DOHH2 (cell line): ENCODE measurements around the gene FAAH.

Experiments used
- H3F3A ChIP-seq: fragments of 200-600 bp; sonication (generic), shearing (Covaris generic); 2 replicates; pipeline ENCODE4 v1.6.0; 2016; ENCODE audit warnings: antibody characterized with exemption, mild to moderate bottlenecking; ENCODE audit not compliant: control insufficient read depth, insufficient read depth
- H3K27ac ChIP-seq: fragments of 200-600 bp; sonication (generic); 2 replicates; pipeline ENCODE4 v1.5.1; 2014; ENCODE audit warnings: low read depth, mild to moderate bottlenecking, low read length, moderate library complexity
- H3K27me3 ChIP-seq: fragments of 200-600 bp; sonication (generic); 2 replicates; pipeline ENCODE4 v1.6.1; 2014; ENCODE audit warnings: mild to moderate bottlenecking, low read length, mixed read lengths; ENCODE audit not compliant: control insufficient read depth
- H3K36me3 ChIP-seq: fragments of 200-600 bp; sonication (generic); 2 replicates; pipeline ENCODE4 v1.6.1; 2014; ENCODE audit warnings: mild to moderate bottlenecking, low read length, moderate library complexity, mixed read lengths; ENCODE audit not compliant: control insufficient read depth
- H3K4me1 ChIP-seq: fragments of 200-600 bp; sonication (generic); 2 replicates; pipeline ENCODE4 v1.6.1; 2014; ENCODE audit warnings: mild to moderate bottlenecking, low read length, mixed read lengths; ENCODE audit not compliant: control insufficient read depth
- H3K4me2 ChIP-seq: fragments of 200-600 bp; sonication (generic); 2 replicates; pipeline ENCODE4 v1.6.0; 2014; ENCODE audit warnings: mild to moderate bottlenecking, low read length, moderate library complexity
- H3K4me3 ChIP-seq: fragments of 200-600 bp; sonication (generic); 2 replicates; pipeline ENCODE4 v1.5.1; 2014; ENCODE audit warnings: mild to moderate bottlenecking, low read length, mixed read lengths
- H3K79me2 ChIP-seq: fragments of 200-600 bp; sonication (generic); 2 replicates; pipeline ENCODE4 v1.6.1; 2014; ENCODE audit warnings: mild to moderate bottlenecking, low read length, mixed read lengths; ENCODE audit not compliant: control insufficient read depth
- H3K9me2 ChIP-seq: fragments of 200-600 bp; sonication (generic); replicated peaks from 2 replicates; pipeline ENCODE4 v1.6.1; 2014; ENCODE audit warnings: mild to moderate bottlenecking, low read length, mixed read lengths; ENCODE audit not compliant: control insufficient read depth
- H3K9me3 ChIP-seq: fragments of 200-600 bp; sonication (generic); 2 replicates; pipeline ENCODE4 v1.6.1; 2014; ENCODE audit warnings: antibody characterized with exemption, low read length, mixed read lengths; ENCODE audit not compliant: control insufficient read depth, insufficient read depth
- H4K20me1 ChIP-seq: fragments of 200-600 bp; sonication (generic); 2 replicates; pipeline ENCODE4 v1.6.0; 2014; ENCODE audit warnings: low read depth, mild to moderate bottlenecking, antibody characterized with exemption, low read length, moderate library complexity; ENCODE audit not compliant: control insufficient read depth, insufficient read depth
- CTCF ChIP-seq: fragments of 200-600 bp; sonication (generic); IDR thresholded peaks from one replicate; pipeline ENCODE4 v1.5.1; 2014; ENCODE audit warnings: antibody characterized with exemption, mild to moderate bottlenecking, low read depth, low read length; ENCODE audit not compliant: poor library complexity, severe bottlenecking
- EZH2phosphoT487 ChIP-seq: fragments of 200-600 bp; sonication (generic); IDR thresholded peaks from 2 replicates; pipeline ENCODE4 v1.6.1; 2017; ENCODE audit warnings: borderline replicate concordance, mild to moderate bottlenecking, antibody characterized with exemption, low read length, moderate library complexity, mixed read lengths

The FAAH gene

GRCh38 chr1:46440478-46440877 is 46.4 kb downstream of the FAAH start:
- Histone ChIP-seq H3K36me3 (no peaks in the 10 kb centered on the region), H3K27ac (no peak overlapping the region), H3K4me3 (no peak overlapping the region), H3K4me2 (no peak overlapping the region), H3K4me1 (peaks cover 9% of the 10 kb centered on the region), H3K9me3 (no peaks in the 10 kb centered on the region), H3K9me2 (no peaks in the 10 kb centered on the region), H3F3A (no peaks in the 10 kb centered on the region), H3K27me3 (peaks cover 24% of the 10 kb centered on the region), H4K20me1 (no peaks in the 10 kb centered on the region), H3K79me2 (no peaks in the 10 kb centered on the region)
- no peak for TF ChIP-seq EZH2phosphoT487
- TF ChIP-seq CTCF, result no peak

- no peaks in the 10 kb centered on the region for H3K79me2 ChIP-seq
- H3K9me2 ChIP-seq, result no peaks in the 10 kb centered on the region
- no peak overlapping the region for H3K27ac ChIP-seq
- H3K9me3 ChIP-seq, result no peaks in the 10 kb centered on the region
- peaks cover 21% of the 10 kb centered on the region for H3K27me3 ChIP-seq
- no peak for TF ChIP-seq EZH2phosphoT487
- TF ChIP-seq CTCF, result peak; percentile 99
- H3K4me3 ChIP-seq, result peak overlapping the region; percentile 48
- H3K4me1 ChIP-seq, result peaks cover 16% of the 10 kb centered on the region
- H3K36me3 ChIP-seq, result no peaks in the 10 kb centered on the region
- H3F3A ChIP-seq, result no peaks in the 10 kb centered on the region
- H3K4me2 ChIP-seq, result peak overlapping the region; percentile 66
- H4K20me1 ChIP-seq, result no peaks in the 10 kb centered on the region
Measured at GRCh38 chr1:46442317-46443161, 48.4 kb downstream of the FAAH start.

- no peak for TF ChIP-seq CTCF
- TF ChIP-seq EZH2phosphoT487, result no peak
- H3K36me3 ChIP-seq, result no peaks in the 10 kb centered on the region
- H3F3A ChIP-seq, result no peaks in the 10 kb centered on the region
- no peaks in the 10 kb centered on the region for H3K79me2 ChIP-seq
- H3K4me1 ChIP-seq, result peaks cover 16% of the 10 kb centered on the region
- peaks cover 32% of the 10 kb centered on the region for H3K27me3 ChIP-seq
- H3K27ac ChIP-seq, result no peak overlapping the region
- no peak overlapping the region for H3K4me2 ChIP-seq
- H3K9me2 ChIP-seq, result no peaks in the 10 kb centered on the region
- H3K4me3 ChIP-seq, result no peak overlapping the region
- no peaks in the 10 kb centered on the region for H4K20me1 ChIP-seq
- H3K9me3 ChIP-seq, result no peaks in the 10 kb centered on the region
Measured at GRCh38 chr1:46444466-46444865, 50.3 kb downstream of the FAAH start.
